Measurements from ENCODE around the gene LRP4.

- TF ChIP-seq PATZ1 (CRISPR knock-in tag; IDR thresholded peaks at IDR 0.05; ENCODE audit: borderline replicate concordance): no peak
- no peak for TF ChIP-seq ZFP3 (CRISPR knock-in tag; IDR thresholded peaks at IDR 0.05)
- TF ChIP-seq TSHZ2 (CRISPR knock-in tag; IDR thresholded peaks at IDR 0.05): no peak
- TF ChIP-seq ISL1 (CRISPR knock-in tag; IDR thresholded peaks at IDR 0.05): no peak
These were observed 40.4 kb upstream of the LRP4 start for GRCh38 chr11:46958777-46959176.
